NT2/D1 (cell line): ENCODE data around the gene EDIL3.

Source experiments
- SUZ12 ChIP-seq: IDR thresholded peaks from 2 replicates; pipeline ENCODE4 v1.6.1; 2011; ENCODE audit not compliant: insufficient read length, insufficient read depth; ENCODE audit errors: extremely low read depth
- ZNF274 ChIP-seq: IDR thresholded peaks from 2 replicates; pipeline ENCODE4 v1.6.1; 2011; ENCODE audit warnings: mild to moderate bottlenecking, low read depth, low read length

DNA sequence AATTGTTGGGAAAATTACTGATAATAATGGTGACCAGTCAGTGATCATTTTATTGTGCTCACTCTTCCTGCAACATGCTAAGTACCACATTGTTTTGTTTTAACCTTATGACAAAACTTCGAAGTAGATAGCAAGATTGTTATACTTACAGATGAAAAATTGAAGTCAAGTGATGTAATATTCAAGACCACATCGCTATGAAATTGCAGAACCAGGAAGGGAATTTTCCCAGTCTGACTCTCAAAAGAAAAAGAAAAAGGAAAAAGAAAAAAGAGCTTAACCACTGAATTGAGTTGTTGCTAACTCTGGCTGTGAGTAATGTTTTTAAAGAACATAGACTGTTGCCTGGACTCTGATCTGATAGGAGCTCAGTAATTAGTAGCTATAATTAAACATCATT is 493.4 kb downstream of the EDIL3 start:
- TF ChIP-seq ZNF274: no peak
- no peak for TF ChIP-seq SUZ12
